MCF 10A (cell line): ENCODE measurements around the gene MUC20. TPM values are rescaled to one million over a fixed set of nuclear protein-coding genes. Genes with fewer than 3 reads are reported as not detected.
"Not testable (repeated sequence)": the region's sequence is repeated elsewhere in the genome, so short reads cannot be mapped to it uniquely, and the experiment has no call there.

Experiments
- BruUV-seq: library from RNA; stranded (reverse); fragments of 400-500 nt; replicated peaks from 2 replicates; lab custom pipeline; 2021; lab: Mats Ljungman, UMichigan
- CTCF ChIA-PET: fragments of 300-600 bp; sonication (Branson Sonifier 250); formaldehyde crosslinking; extraction: SDS; loops from one replicate; lab custom pipeline; 2021; ENCODE audit warnings: antibody characterized with exemption, inconsistent platforms; lab: Yijun Ruan, JAX
- POLR2A ChIA-PET: fragments of 300-600, 350-650 bp; sonication (Branson Sonifier 250); formaldehyde crosslinking; extraction: SDS; loops from one replicate; lab custom pipeline; 2020; ENCODE audit warnings: antibody characterized with exemption, inconsistent platforms; lab: Yijun Ruan, JAX
- DNase-seq: peaks from one replicate; pipeline ENCODE4 v3.0.0-alpha.2; 2018; ENCODE audit not compliant: unreplicated experiment
- H3K27ac Mint-ChIP-seq: one replicate; pipeline ENCODE4 v1.8.0; 2022; ENCODE audit warnings: mild to moderate bottlenecking, low read depth, mixed read lengths; ENCODE audit not compliant: unreplicated experiment
- H3K27me3 Mint-ChIP-seq: one replicate; pipeline ENCODE4 v1.8.0; 2022; ENCODE audit warnings: mixed read lengths; ENCODE audit not compliant: insufficient read depth, unreplicated experiment
- H3K36me3 Mint-ChIP-seq: one replicate; pipeline ENCODE4 v1.8.0; 2022; ENCODE audit warnings: mild to moderate bottlenecking, moderate library complexity, mixed read lengths; ENCODE audit not compliant: insufficient read depth, unreplicated experiment
- H3K4me1 Mint-ChIP-seq: one replicate; pipeline ENCODE4 v1.8.0; 2022; ENCODE audit warnings: mixed read lengths; ENCODE audit not compliant: insufficient read depth, unreplicated experiment
- H3K4me3 Mint-ChIP-seq: one replicate; pipeline ENCODE4 v1.8.0; 2022; ENCODE audit warnings: mild to moderate bottlenecking, moderate library complexity, mixed read lengths; ENCODE audit not compliant: unreplicated experiment
- H3K9me3 Mint-ChIP-seq: one replicate; pipeline ENCODE4 v1.8.0; 2022; ENCODE audit warnings: mixed read lengths; ENCODE audit not compliant: unreplicated experiment
- CTCF ChIP-seq: fragments of 200-600 bp; IDR thresholded peaks from one replicate; pipeline ENCODE4 v1.8.0; 2022; ENCODE audit warnings: antibody characterized with exemption, mild to moderate bottlenecking; ENCODE audit not compliant: unreplicated experiment
- intact Hi-C: fragments of 100-400 bp; cut with micrococcal nuclease; formaldehyde crosslinking; loops from 2 replicates; pipeline ENCODE4 v1.14.1; 2022
- total RNA-seq: library from RNA; stranded (reverse); gene quantifications from 2 replicates; pipeline ENCODE4 v1.2.3, GENCODE V29; 2022

Gene MUC20
- total RNA-seq, 1 experiment from 2014 or later: 2.3 TPM

GRCh38 chr3:195746751-195747150 lies 26.0 kb downstream of the MUC20 start:
- Mint-ChIP-seq H3K27me3 (peaks cover 48% of the 10 kb centered on the region), H3K27ac (no peak overlapping the region), H3K4me3 (no peak overlapping the region), H3K36me3 (no peaks in the 10 kb centered on the region), H3K4me1 (no peaks in the 10 kb centered on the region), H3K9me3 (no peaks in the 10 kb centered on the region)
- POLR2A ChIA-PET: interaction anchor here (0.8 kb wide), 1 partner anchor 150 kb away, joined by 4 read pairs; no protein-coding TSS in a partner anchor
- CTCF ChIA-PET: interaction anchor here (0.6 kb wide), 1 partner anchor 762 kb away, joined by 3 read pairs; no protein-coding TSS in a partner anchor
- no TSS peak for BruUV-seq
- no peak for DNase-seq
- TF ChIP-seq CTCF: no peak
- intact Hi-C loops: no loop called here

GRCh38 chr3:195748661-195749060 lies 27.9 kb downstream of the MUC20 start:
- H3K4me3 Mint-ChIP-seq: no peak overlapping the region
- DNase-seq: no peak
- no peaks in the 10 kb centered on the region for H3K9me3 Mint-ChIP-seq
- H3K36me3 Mint-ChIP-seq: no peaks in the 10 kb centered on the region
- CTCF ChIA-PET: interaction anchor here (0.6 kb wide), 1 partner anchor 16 kb away, joined by 3 read pairs; no protein-coding TSS in a partner anchor
- peaks cover 29% of the 10 kb centered on the region for H3K27me3 Mint-ChIP-seq
- POLR2A ChIA-PET: interaction anchor here (0.7 kb wide), 1 partner anchor 143 kb away, joined by 3 read pairs; no protein-coding TSS in a partner anchor
- no peak for TF ChIP-seq CTCF
- H3K4me1 Mint-ChIP-seq: no peaks in the 10 kb centered on the region
- BruUV-seq: no TSS peak
- intact Hi-C loops: no loop called here
- no peak overlapping the region for H3K27ac Mint-ChIP-seq

- POLR2A ChIA-PET, H3K4me3 Mint-ChIP-seq, BruUV-seq, intact Hi-C loops, H3K27ac Mint-ChIP-seq, DNase-seq, H3K36me3 Mint-ChIP-seq, H3K4me1 Mint-ChIP-seq, H3K9me3 Mint-ChIP-seq: not testable (repeated sequence)
- peaks cover 24% of the 10 kb centered on the region for H3K27me3 Mint-ChIP-seq
- CTCF ChIA-PET: interaction anchor here (0.6 kb wide), 1 partner anchor 16 kb away, joined by 3 read pairs; no protein-coding TSS in a partner anchor
Measured at GRCh38 chr3:195749101-195749500, 28.3 kb downstream of the MUC20 start.

GRCh38 chr3:195750797-195751520 lies 30.2 kb downstream of the MUC20 start:
- CTCF ChIA-PET: no interaction called here
- Mint-ChIP-seq H3K9me3 (no peaks in the 10 kb centered on the region), H3K27ac (no peak overlapping the region), H3K4me3 (no peak overlapping the region), H3K27me3 (peaks cover 15% of the 10 kb centered on the region), H3K36me3 (no peaks in the 10 kb centered on the region), H3K4me1 (no peaks in the 10 kb centered on the region)
- POLR2A ChIA-PET: no interaction called here
- DNase-seq: no peak
- intact Hi-C loops: no loop called here
- no TSS peak for BruUV-seq
- no peak for TF ChIP-seq CTCF
